Measurements from ENCODE around the gene TMC8.

DNA sequence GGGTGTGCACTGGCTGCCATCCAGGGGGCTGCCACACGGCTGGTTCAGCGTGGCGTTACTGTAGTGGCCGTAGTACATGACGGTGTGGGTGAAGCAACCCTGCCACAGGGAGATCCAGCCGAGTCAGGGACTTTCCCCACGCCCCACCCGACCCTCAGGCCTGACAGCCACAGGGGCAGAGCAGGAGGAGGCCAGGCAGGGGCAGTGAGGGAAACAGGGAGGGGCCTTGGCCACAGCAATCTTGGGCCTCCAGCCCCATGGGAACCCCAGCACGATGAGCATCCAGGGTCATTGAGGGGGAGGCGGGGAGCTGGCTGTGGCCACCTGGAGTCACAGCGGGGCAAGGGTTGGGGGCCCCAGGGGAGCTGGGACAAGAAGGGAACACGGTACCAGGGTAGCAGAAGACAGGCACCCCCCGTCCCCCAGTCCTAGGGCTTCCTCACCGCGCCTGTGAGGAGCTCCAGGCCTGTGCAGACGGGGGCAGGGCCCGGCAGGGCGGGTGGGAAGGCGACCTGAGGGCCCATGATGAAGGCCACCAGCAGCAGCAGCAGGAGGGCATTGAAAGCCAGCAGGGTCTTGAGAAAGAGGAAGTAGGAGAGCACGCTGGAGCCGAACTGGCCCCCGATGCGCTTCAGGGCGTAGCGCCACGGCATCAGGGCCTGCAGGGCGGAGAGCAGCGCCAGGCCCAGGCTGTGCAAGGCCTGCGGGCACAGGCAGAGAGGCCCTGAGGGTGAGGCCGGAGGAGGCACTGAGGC is 6.3 kb upstream of the TMC8 start:
- TF ChIP-seq POLR2AphosphoS5 (IDR thresholded peaks at IDR 0.05) (no peak), POLR2A (IDR thresholded peaks at IDR 0.05; ENCODE audit: low read depth) (no peak), EP300 (IDR thresholded peaks at IDR 0.05) (no peak)
- TF ChIP-seq, protein P1, sequence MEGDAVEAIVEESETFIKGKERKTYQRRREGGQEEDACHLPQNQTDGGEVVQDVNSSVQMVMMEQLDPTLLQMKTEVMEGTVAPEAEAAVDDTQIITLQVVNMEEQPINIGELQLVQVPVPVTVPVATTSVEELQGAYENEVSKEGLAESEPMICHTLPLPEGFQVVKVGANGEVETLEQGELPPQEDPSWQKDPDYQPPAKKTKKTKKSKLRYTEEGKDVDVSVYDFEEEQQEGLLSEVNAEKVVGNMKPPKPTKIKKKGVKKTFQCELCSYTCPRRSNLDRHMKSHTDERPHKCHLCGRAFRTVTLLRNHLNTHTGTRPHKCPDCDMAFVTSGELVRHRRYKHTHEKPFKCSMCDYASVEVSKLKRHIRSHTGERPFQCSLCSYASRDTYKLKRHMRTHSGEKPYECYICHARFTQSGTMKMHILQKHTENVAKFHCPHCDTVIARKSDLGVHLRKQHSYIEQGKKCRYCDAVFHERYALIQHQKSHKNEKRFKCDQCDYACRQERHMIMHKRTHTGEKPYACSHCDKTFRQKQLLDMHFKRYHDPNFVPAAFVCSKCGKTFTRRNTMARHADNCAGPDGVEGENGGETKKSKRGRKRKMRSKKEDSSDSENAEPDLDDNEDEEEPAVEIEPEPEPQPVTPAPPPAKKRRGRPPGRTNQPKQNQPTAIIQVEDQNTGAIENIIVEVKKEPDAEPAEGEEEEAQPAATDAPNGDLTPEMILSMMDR (IDR thresholded peaks at IDR 0.05): no peak

Measured in esophagus muscularis mucosa (tissue), 4 donors.